ENCODE measurements around the gene PCK2. TPM values are rescaled to one million over a fixed set of nuclear protein-coding genes. Genes with fewer than 3 reads are reported as not detected.
A peak's percentile ranks its signal among the peaks of the same experiment; 100 is the strongest.

PCK2 gene
- total RNA-seq, 1 donor from 2014 or later = 22.2 TPM

GRCh38 chr14:24145219-24145618, 51.1 kb downstream of the PCK2 start:
- TF ChIP-seq CTCF (IDR thresholded peaks at IDR 0.05; ENCODE audit: unreplicated experiment) = no peak
- Mint-ChIP-seq H3K36me3 (peaks cover 6% of the 10 kb centered on the region), H3K9me3 (no peaks in the 10 kb centered on the region), H3K27ac (peak overlapping the region; percentile 99), H3K27me3 (ENCODE audit: low read depth) (no peaks in the 10 kb centered on the region), H3K4me1 (peaks cover 41% of the 10 kb centered on the region), H3K4me3 (peak overlapping the region; percentile 99)
- no peak for DNase-seq (ENCODE audit: low spot score in 2 of 2, unreplicated experiment in 2 of 2)

- Mint-ChIP-seq H3K4me3 (peak overlapping the region; percentile 99), H3K36me3 (peaks cover 12% of the 10 kb centered on the region), H3K27me3 (ENCODE audit: low read depth) (no peaks in the 10 kb centered on the region), H3K4me1 (peaks cover 41% of the 10 kb centered on the region), H3K27ac (peak overlapping the region; percentile 99), H3K9me3 (no peaks in the 10 kb centered on the region)
- TF ChIP-seq CTCF (IDR thresholded peaks at IDR 0.05; ENCODE audit: unreplicated experiment) = no peak
- DNase-seq (ENCODE audit: low spot score in 2 of 2, unreplicated experiment in 2 of 2) = no peak
Observed at GRCh38 chr14:24145690-24146452, 51.8 kb downstream of the PCK2 start.

GRCh38 chr14:24146453-24146977, 52.4 kb downstream of the PCK2 start, which contains the start of gene PSME2:
Gene PSME2 (minus strand): TSS chr14:24146610. CDS start chr14:24146581, 29 bp downstream.
- peaks cover 41% of the 10 kb centered on the region for H3K4me1 Mint-ChIP-seq
- peak within 1 kb of the TSS; percentile 99 for H3K27ac Mint-ChIP-seq
- H3K27me3 Mint-ChIP-seq (ENCODE audit: low read depth) = no peaks in the 10 kb centered on the region
- H3K4me3 Mint-ChIP-seq = peak within 1 kb of the TSS; percentile 99
- DNase-seq (ENCODE audit: low spot score in 2 of 2, unreplicated experiment in 2 of 2) = peak; percentile 86 to 90
- peaks cover 15% of the 10 kb centered on the region for H3K36me3 Mint-ChIP-seq
- no peaks in the 10 kb centered on the region for H3K9me3 Mint-ChIP-seq
- TF ChIP-seq CTCF (IDR thresholded peaks at IDR 0.05; ENCODE audit: unreplicated experiment) = no peak

- H3K9me3 Mint-ChIP-seq = no peaks in the 10 kb centered on the region
- H3K36me3 Mint-ChIP-seq = peaks cover 19% of the 10 kb centered on the region
- peak within 1 kb of the TSS; percentile 99 for H3K27ac Mint-ChIP-seq
Observed at GRCh38 chr14:24146978-24147760, 53.1 kb downstream of the PCK2 start, which contains the start of gene RNF31. Gene RNF31 (plus strand): TSS chr14:24147498. CDS start chr14:24147699, 201 bp downstream.

More at GRCh38 chr14:24146978-24147760, 53.1 kb downstream of the PCK2 start, which contains the start of gene RNF31:
- Mint-ChIP-seq H3K27me3 (ENCODE audit: low read depth) (no peaks in the 10 kb centered on the region), H3K4me1 (peaks cover 36% of the 10 kb centered on the region), H3K4me3 (peak within 1 kb of the TSS; percentile 99)
- DNase-seq (ENCODE audit: low spot score in 2 of 2, unreplicated experiment in 2 of 2) = peak; percentile 93 to 94
- no peak for TF ChIP-seq CTCF (IDR thresholded peaks at IDR 0.05; ENCODE audit: unreplicated experiment)

All from mesothelial cell of epicardium (in vitro differentiated cells).